Hematopoietic multipotent progenitor cell treated with erythropoietin and hydrocortisone succinate and interleukin-3 and kit ligand, for 4 days (in vitro differentiated cells): ENCODE results near the gene PRKCSH.
"Not testable (repeated sequence)": the region's sequence is repeated elsewhere in the genome, so short reads cannot be mapped to it uniquely, and the experiment has no call there.

Experiments used
- DNase-seq: peaks from one replicate; pipeline ENCODE4 v3.0.0-alpha.2; 2015

PRKCSH gene

DNA sequence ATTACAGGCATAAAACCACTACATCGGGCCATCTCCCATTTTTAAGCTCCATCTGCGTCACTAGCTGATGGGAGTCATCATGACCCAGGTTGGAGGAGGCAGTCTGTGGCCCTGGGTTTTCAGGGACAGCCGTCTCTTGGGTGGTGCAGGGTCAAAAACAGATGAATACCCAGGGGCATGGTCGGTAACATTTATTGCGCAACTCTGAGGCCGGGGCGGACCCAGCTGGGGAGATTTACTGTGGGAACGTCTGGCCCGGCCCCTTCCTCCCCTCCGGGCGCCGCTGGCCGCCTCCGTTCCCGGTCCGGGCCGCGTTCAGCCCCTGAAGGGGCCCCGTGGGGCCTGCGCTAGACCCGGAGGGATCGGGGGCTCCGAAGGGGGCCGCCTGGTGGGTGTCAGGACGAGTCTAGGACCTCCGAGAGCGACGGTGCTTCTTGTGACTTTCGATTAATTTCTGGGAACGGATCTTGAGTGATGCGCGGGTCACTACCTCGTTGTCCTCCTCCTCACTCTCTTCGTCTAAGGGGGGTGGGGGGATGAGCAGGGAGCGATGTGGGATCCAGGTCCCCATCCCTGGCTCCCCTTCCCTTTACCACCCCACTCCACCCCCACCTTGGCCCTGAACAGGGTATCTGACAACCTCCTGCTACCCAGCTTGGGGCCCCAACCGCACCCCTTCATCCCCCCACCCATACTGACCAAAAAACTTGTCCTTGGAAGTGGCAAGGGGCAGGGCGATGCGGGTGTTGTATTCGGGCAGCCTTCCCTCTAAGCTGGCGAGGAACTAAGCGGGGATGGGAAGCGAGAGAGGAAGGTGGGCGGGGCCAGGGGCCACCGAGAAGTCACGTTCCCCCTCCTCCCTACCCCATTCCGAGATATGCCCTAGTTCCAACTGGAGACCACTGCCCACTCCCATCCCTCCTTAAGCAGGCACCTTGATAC lies 14.7 kb upstream of the PRKCSH start:
- no peak for DNase-seq

DNA sequence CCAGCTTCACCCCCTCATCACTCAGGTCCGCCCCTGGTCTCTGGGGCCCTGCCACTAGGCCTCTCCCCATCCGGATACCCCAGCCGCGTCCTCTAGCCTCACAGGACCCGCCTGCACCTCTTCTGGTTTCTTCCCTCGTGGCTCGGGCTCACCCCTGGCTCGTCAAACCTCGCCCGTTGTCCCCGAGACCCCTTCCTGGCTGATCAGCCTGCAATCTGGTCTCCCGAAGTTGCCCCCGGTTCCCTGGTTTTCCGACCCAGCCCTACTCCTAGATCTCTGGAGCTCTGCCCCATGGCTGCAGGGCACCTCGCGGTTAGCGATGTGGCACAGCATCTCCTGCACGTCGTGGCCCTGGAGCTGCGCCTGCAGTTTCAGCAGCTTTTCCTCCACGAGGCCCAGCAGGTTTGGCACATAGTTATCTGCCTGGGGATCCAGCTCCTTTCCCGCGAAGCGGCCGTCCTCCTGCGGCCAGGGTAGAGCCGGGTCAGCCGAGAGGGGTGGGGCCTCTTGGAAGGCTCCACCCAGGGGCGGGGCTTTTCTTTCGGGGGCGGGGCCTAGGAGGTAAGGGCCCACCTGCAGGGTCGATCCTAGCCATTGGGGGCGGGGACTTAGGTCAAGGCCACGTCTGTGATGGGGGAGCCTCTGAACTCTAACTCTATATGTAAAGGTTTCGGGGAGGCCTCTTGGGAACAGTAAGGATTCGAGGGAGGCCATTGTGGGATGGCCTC lies 13.9 kb upstream of the PRKCSH start:
- peak; percentile 48 for DNase-seq

DNA sequence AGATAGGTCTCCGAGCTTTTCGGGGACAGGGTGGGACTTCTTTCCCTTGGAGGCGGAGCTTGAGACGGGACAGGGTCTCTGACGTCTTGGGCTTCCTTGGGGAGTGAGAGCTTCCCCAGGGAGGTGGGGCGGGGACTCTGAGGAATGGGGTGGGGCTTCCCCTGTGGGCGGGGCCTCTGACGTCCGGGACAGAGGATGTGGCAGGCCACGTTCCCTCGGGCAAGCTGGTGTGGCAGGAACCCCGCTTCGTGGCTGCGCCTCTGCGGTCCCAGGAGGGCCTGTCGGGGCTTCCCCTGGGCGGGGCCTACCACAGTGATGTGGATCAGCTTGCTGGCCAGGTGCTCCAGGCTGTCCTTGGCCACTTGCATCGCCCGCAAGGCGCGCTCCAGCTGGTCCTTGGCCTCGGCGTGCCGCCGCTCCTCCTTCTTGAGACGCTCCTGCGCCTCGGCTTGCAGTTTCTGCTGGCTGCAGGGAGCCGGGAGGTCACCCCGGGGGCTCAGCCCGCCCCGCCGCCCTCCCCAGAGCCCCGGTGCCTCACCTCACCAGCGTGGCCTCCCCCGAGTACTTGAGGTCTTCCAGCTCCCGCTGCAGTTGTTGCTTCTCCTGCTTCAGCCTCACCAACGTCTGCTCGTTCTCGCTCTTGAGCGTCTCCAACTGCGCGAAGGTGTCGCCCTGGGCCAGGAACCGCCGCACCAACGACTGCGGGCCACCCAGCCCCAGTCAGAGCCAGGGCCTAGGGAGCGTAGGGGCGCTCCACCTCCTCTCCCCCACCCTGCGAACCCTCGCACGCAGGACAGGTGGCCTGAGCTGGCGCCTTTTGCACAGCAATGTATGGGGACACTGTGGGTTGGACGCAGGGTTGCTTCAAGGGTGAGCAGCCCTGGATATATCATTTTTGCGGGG lies 13.0 kb upstream of the PRKCSH start:
- peak; percentile 65 for DNase-seq

DNA sequence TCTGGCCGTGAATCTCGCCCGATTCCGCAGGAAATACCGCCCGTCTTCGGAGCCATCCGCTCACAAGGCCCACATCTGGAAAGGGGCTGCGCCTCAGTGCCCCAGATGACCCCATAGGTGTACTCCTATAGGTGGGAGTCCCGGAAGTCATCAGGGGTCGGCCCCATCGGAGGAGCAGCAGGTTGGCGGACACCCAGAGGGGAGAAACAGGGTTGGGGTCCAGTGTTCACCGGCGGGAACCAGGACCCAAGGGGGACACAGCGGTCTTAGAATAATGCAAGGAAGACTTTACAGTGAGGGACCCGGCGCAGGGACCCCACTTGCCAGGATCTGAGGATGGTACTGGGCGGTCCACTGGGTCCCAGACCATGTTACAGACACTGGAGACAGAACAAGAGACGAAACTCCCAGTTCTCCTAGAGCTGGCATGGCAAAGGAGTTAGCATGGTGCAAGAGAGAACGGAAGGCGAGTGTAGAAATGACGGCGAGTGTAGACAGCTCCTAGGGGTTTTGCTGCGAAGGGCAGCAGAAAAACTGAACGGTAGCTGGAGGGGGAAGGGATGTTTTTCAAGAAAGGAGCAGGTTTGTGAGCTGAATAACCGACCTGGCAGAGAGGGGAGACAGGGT lies 12.2 kb upstream of the PRKCSH start:
- DNase-seq, result peak; percentile 18

DNA sequence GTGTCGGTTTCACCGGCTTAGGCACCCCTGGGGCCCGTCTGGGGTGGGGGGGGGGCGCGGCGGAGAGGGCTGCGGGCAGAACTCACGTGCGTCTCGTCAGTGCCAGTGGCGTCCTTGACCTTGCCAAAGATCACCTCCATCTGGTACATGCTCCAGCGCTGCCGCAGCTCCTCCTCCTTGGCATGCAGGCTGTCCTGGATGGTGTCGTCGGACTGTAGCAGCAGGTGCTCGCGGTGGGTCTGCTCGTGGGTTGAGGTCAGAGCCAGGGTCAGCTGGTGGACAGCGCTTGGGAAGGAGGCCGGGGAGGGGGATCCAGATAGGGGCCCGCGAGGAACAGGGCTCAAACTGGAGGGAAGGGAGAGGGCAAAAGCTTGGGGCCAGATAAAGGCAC lies 11.6 kb upstream of the PRKCSH start:
- no peak for DNase-seq

DNA sequence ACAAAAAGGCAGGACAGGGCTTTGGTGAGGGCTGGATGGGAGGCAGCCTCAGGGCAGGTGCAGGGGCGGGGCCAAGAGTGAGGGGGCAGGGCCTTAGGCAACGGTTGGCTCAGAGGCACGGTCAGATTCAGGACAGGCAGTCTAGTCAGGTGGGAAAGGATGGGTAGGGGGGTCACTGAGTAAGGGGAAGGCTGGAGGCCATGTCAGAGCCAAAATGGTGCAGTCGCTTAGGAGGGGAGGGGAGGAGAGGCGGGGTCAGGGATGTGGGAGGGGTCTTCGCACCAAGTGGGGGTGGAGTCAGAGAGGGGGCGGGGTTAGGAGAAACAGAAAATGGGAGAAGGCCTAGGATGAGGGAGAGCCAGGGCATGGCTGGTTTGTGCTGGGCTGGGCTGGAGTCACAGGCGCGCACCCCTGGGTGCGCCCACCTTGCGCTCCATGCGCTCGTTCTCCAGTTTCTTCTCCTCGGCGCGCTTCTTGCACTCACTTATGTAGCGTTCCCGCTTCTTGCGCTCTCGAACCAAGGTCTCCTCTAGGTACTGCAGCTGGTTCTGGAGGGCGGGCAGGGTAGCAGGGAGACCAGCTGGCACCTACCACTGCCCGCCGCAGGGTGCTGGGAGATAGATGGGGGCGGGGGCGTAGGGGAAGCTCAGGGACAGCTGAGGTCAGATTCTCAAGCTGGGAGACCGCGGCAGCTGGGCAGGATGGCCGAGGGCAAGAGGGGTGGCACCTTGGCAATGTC lies 9.5 kb upstream of the PRKCSH start:
- no peak for DNase-seq

DNA sequence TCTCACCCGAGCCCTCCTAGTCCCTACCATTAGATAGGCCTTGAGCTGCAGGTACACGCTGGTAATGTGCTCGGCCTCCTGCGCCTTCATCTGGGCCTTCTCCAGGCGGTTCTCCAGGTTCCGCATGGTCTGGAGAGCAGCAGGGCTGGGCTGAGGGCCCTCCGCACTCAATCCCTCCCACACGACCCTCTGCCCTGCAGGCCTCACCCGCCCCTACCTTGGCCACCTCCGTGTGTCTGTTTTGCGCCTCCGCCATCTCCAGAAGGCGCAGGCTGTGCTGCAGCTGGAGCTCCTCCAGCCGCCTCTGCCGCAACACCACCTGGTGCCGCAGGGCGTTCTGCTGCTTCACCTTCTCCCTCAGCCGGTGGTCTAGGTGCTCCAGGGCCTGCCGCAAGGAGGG lies 8.8 kb upstream of the PRKCSH start:
- DNase-seq, result no peak

DNA sequence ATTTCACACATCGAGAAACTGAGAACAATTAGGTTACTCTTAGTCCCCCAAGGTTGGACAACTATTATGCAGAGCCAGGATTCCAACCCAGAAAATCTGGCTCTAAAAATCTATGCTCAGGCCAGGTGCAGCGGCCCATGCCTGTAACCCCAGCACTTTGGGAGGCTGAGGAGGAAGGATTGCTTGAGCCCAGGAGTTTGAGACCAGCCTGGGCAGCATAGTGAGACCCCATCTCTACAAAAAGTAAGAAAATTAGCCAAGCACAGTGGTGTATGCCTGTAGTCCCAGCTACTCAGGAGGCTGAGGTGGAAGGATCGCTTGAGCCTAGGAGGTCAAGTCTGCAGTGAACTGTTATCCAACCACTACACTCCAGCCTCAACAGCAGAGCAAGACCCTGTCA lies 1.9 kb upstream of the PRKCSH start:
- not testable (repeated sequence) for DNase-seq

DNA sequence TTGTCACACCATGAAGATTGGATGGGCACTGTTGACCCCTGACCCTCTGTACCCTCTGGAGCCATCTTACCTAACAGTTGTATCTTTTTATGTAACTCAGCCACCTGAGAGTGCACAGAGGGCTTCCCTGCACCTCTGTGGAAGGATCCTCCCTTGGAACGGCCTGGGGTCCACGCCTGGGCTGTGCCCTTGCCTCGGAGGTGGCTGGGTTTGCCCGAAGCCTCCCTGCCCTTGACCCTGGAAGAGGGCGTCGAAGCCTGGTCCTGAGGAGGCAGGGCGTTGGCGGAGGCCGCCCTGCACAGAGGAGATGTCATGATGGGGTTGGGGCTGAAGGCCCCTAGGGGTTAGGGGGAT lies 755 bp upstream of the PRKCSH start:
- DNase-seq, result no peak

DNA sequence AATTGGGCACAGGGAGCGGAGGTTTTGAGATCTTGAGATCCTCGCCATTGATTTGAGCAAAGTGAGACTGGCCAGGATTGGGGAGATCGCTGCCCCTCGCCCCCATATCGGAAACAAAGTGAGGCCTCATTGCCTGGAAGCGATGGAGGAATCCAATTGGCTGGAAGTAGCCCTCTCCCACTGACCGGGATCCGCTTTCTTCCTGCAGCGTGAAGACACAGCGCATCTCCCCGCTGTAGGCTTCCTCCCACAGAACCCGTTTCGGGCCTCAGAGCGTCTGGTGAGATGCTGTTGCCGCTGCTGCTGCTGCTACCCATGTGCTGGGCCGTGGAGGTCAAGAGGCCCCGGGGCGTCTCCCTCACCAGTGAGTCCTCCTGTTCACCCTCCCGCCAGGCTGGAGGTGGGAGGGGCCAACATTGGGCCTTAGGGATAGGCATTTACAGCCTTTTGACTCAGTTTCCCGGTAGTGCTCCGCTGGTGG lies 438 bp downstream of the PRKCSH start:
- peak; percentile 62 for DNase-seq

DNA sequence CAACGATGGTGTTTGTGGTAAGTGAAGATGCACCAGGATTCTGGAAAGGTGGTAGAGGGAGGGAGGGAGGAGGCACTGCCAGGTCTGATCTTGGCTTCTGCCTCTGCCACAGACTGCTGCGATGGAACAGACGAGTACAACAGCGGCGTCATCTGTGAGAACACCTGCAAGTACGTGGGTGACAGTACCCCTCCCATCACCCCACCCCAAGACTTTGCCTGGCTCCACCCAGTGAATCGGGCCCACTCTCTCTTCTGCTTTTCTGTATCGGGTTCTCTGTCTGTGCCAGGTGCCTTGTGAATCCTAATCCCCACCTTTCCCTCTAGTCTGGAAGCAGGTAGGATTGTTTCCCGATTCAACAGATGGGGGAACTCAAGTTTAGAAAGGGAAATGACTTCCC lies 2.5 kb downstream of the PRKCSH start:
- no peak for DNase-seq

DNA sequence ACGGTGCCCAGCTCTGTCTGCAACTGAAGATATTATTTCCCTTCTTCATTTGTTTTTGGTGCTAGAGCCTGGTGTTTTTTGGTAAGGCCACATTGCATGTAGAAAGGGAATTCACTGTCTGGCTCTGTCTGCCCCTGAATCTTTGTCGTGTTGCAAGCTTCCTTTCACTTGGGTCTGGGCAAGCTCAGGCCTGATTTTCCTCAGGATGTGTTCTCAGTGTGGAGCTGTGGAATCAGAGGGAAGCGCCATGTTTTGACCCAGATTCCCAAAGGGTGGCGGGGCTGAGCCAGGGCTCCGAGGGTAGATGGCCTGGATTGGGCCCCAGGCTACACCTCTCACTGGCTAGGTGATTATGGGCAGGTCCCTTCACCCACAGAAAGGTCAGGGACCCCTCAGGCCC lies 8.6 kb downstream of the PRKCSH start:
- DNase-seq, result no peak

DNA sequence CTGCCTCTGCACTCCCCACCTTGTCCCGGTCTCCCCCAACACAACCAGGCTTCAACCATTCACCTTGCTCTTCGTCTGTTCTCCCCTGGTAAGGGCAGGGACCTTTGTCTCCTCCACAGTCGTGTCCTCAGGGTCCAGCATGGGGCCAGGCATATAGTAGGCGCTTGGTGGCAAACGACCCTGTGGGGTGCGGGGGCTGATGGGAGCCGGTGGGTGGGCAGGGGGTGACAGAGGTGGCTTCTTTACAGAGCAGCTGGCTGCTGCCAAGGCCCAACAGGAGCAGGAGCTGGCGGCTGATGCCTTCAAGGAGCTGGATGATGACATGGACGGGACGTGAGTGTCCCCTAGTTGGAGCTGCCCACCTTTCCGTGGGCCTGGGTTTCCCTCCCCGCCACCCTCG lies 9.7 kb downstream of the PRKCSH start:
- DNase-seq, result no peak

DNA sequence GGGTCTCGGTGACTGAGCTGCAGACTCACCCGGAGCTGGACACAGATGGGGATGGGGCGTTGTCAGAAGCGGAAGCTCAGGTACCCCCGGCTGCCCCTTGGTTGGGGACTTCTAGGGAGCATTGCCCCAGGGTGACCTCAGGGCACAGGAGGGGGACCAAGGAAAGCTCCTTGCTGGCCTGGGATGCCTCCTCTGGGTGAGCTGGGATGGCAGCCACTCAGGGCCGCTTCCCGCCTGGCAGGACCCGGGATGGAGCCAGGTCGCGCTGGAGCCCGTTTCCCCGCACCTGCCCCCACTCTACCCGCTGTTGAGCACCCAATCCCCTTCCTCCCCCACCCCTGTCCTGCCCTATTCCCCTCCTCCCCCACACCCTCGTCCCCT lies 10.8 kb downstream of the PRKCSH start:
- no peak for DNase-seq

DNA sequence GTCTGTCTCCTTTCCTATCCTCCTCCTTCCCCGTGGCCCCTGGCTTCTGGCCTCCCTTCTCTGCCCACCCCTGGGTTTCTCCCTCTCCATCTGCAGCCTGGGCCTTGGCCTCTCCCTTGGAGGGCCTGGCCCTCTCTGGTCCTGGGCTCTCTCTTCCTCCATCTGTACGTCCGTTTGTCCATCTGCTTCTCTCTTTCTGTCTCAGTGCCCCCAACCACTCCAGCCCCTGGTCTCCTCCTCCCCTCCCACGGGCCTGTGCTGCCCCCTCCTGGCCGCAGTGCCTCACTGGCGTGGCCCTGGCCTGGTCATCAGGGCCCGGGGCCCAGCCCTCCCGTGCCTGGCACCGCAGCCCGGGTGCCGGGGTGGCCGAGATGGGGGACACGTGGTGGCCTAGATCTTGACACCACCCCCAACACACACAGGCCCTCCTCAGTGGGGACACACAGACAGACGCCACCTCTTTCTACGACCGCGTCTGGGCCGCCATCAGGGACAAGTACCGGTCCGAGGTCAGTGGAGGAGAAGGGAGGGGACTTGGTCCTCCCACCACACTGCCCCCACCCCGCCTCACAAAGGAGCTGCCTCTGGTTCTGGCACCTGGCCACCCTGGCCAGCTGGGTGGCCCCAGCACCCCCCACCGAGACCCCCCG lies 11.3 kb downstream of the PRKCSH start:
- peak; percentile 67 for DNase-seq

DNA sequence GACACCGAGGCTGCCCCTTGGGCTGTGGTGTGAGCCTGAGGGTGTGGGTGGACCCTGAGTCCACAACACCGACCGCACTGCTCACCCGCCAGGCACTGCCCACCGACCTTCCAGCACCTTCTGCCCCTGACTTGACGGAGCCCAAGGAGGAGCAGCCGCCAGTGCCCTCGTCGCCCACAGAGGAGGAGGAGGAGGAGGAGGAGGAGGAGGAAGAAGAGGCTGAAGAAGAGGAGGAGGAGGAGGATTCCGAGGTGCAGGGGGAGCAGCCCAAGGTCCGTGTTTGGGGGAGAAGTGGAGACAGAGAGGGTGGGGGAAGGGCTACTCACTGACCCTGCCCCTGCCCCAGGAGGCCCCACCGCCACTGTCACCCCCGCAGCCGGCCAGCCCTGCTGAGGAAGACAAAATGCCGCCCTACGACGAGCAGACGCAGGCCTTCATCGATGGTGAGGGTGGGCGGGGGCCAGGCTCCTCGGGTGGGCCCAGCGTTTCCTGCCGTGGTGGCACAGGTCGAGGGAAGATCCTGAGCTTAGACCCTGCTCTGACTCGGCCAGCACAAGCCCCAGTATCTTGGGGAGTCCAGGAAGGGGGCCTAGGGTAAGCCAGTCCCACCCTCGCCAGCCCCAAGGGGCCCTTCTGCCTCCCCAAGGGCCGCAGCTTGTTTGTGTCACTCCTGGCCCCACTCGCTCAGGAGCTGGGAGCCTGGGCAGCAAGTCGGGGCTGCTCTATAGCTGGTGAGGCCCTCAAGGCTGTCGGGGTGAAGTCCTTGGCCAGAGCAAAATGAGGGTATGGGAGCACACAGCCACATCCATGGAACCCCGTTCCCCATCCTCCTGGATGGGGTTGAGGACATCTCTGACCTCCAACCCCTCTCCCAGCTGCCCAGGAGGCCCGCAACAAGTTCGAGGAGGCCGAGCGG lies 12.2 kb downstream of the PRKCSH start:
- DNase-seq, result no peak

DNA sequence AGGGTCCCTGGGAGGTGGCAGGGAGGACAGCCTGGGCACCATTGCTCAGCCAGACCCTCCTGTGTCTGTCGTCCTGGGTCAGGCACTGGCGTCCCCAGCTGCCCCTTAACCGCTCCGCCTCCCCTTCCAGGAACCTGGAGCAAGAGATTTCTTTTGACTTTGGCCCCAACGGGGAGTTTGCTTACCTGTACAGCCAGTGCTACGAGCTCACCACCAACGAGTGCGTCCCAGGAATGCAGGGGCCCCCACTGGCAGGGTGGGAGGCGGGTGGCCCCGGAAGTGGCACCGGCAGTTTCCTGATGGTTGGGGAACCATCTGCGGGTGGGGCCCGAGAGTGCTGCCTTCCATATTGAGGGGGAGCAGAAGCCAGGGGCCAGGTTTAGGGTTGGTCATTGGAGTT lies 13.0 kb downstream of the PRKCSH start:
- DNase-seq, result no peak

DNA sequence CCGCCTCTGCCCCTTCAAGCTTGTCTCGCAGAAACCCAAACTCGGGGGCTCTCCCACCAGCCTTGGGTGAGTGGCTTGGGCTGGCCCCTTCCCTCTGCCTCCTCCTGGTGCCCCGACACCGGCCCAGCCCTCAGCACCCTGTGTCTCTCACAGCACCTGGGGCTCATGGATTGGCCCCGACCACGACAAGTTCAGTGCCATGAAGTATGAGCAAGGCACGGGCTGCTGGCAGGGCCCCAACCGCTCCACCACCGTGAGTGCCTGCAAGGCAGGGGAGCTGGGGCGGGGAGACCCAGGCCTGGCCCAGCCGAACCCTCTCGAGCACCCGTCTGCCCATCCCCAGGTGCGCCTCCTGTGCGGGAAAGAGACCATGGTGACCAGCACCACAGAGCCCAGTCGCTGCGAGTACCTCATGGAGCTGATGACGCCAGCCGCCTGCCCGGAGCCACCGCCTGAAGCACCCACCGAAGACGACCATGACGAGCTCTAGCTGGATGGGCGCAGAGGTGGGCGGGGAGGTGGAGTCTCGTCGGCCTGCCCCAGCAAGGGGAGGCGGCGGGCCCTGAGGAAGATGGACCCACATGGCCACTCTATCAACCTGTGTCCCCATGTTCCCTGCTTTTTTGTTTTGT lies 13.6 kb downstream of the PRKCSH start:
- DNase-seq, result no peak

DNA sequence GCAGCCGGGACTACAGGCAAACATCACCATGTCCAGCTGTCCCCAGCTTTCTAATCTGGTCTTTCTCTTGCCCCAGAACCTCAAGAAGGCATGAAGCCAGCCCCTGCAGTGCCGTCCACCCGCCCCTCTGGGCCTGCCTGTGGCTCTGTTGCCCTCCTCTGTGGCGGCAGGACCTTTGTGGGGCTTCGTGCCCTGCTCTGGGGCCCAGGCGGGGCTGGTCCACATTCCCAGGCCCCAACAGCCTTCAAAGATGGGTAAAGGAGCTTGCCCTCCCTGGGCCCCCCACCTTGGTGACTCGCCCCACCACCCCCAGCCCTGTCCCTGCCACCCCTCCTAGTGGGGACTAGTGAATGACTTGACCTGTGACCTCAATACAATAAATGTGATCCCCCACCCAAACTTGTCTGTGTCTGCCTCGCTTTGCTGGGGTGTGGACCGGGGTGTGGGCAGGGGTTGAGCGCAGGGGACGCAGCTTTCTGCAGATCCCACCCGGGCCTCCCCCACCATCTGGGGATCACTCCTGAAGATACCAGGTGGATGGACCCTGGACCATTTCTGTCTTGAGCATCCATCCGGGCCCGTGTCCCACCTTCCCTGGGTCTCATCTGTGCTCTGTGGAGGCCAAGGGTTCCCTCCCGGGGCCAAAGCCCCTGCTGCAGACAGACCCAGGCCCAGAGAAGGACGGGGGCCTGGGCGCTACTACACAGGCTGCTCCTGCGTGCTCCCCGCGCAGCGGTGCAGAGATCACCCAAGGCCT lies 15.3 kb downstream of the PRKCSH start:
- DNase-seq, result no peak
